ENCODE results near the gene FAM83E.

FAM83E gene

GRCh38 chr19:48627865-48628314, 13.0 kb upstream of the FAM83E start:
- no peak for DNase-seq

- DNase-seq: no peak
Measured at GRCh38 chr19:48627201-48627864, 12.5 kb upstream of the FAM83E start.

GRCh38 chr19:48625891-48626327, 11.0 kb upstream of the FAM83E start:
- DNase-seq: no peak

GRCh38 chr19:48624791-48625723, 10.2 kb upstream of the FAM83E start:
- no peak for DNase-seq

GRCh38 chr19:48624067-48624594, 9.3 kb upstream of the FAM83E start:
- peak; percentile 99 for DNase-seq

GRCh38 chr19:48623556-48624066, 8.7 kb upstream of the FAM83E start:
- DNase-seq: no peak

GRCh38 chr19:48619692-48620585, 5.1 kb upstream of the FAM83E start:
- DNase-seq: no peak

- DNase-seq: peak; percentile 94
Measured at GRCh38 chr19:48618916-48619691, 4.2 kb upstream of the FAM83E start, which contains the start of the genes RPL18 and SPHK2. RPL18 (minus strand) TSS chr19:48619178; CDS start chr19:48619143, 35 bp downstream. SPHK2 (plus strand) TSS chr19:48619506; CDS start chr19:48620515, 1,009 bp downstream.

- peak; percentile 42 for DNase-seq
Measured at GRCh38 chr19:48618278-48618915, 3.5 kb upstream of the FAM83E start.

- no peak for DNase-seq
Measured at GRCh38 chr19:48617146-48617937, 2.5 kb upstream of the FAM83E start.

- no peak for DNase-seq
Measured at GRCh38 chr19:48616491-48617056, 1.7 kb upstream of the FAM83E start.

GRCh38 chr19:48616041-48616436, 1.2 kb upstream of the FAM83E start:
- no peak for DNase-seq

- DNase-seq: no peak
Measured at GRCh38 chr19:48615231-48616040, 560 bp upstream of the FAM83E start.

- DNase-seq: no peak
Measured at GRCh38 chr19:48613852-48614435, 932 bp downstream of the FAM83E start.

- no peak for DNase-seq
Measured at GRCh38 chr19:48613024-48613851, 1.6 kb downstream of the FAM83E start.

- no peak for DNase-seq
Measured at GRCh38 chr19:48611872-48612271, 3.0 kb downstream of the FAM83E start.

- no peak for DNase-seq
Measured at GRCh38 chr19:48609571-48610108, 5.2 kb downstream of the FAM83E start.

Measured in stimulated activated CD4-positive, alpha-beta T cell treated with anti-CD3 and anti-CD28 coated beads, Interleukin-4, amount 100 ng/mL, for 1 hour (primary cell).